Measurements from ENCODE around the gene NUP210. TPM values are rescaled to one million over a fixed set of nuclear protein-coding genes. Genes with fewer than 3 reads are reported as not detected.

NUP210 gene
- total and polyA plus RNA-seq, 2 donors (not counting 3 experiments of a cell fraction or from before 2014, with no cell fraction given), result 0.14 to 0.84 TPM

DNA sequence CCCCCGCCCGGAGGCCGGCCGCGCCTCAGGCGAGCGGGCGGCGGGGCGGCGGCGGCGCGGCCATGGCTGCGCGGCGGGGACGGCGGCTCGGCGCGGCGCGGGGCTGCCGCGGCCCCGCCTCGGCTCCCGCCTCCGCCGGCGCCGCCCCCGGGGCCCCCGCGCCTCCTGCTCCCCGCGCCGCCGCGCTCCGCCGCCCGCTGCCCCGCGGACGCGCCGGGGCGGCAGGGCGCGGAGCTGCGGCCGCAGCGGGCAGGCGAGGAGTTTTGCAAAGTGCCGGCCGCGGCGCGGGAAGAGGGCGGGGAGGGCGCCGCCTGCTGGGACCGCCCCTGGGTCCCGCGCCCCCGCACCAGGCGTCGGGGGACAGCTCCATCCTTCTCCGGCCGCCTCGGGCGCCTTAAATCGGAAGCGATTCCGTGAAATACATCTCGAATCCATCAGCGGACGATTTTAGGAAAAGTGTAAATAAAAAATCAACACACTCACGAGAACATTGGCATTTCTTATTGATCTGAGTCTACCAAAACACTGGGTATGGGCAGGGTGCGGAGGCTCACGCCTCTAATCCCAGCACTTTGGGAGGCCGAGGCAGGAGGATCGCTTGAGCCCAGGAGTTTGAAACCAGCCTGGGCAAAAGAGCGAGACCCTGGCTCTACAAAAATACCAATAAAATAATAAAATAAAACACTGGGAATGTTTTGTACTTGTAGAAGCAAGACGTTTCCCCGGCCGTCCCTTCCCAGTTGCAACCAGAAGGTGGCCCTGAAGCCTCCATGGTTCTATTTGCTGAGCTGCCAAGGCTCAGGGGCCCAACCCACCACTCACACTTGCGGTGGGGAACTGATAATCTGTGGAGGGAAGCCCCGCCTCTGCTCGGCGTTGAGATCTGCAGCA is 136.9 kb downstream of the NUP210 start:
- no peak for FAIRE-seq
- no peak for DNase-seq (ENCODE audit: low read depth, low spot score)
- CTCF ChIA-PET, result interaction anchor here (0.7 to 0.8 kb wide), 2 partner anchors 9 to 585 kb away, joined by 3 read pairs; no protein-coding TSS in a partner anchor

DNA sequence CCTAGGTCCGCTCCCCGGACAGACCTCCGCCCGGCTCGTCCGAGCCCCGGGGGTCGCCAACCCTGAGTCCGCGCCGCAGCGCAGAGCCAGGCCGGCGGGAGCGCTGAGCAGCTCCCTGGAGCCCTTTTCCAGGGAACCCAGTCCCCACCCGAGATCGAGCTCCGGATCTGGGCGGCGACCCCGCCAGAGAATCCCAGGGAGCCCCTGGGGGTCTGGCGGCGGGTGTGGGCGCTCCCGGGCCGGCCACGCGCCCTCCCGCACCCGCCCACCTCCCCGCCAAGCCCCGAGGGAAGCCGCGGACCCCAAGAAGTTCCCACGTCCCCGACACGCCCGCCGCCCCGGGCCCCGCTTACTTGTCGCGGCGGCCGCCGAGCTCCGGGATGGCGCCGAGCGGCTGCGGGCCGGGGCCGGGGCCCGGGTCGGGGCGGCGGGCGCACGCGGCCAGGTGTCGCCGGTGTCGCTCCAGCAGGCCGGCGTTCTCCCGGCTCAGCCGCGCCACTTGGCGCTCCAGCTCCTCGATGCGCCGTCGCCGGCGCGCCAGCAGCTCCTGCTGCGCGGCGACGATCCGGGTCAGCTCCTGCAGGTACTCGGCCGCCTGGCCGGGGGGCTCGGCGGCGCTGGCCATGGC is 137.7 kb downstream of the NUP210 start:
- POLR2A ChIA-PET, result no interaction called here
- no peaks in the 10 kb centered on the region for H4K20me1 ChIP-seq (replicated peaks; ENCODE audit: control insufficient read depth, extremely low read depth, insufficient read depth, low read length)
- CTCF ChIA-PET, result interaction anchor here (0.7 to 0.8 kb wide), 2 partner anchors 10 to 584 kb away, joined by 3 read pairs; no protein-coding TSS in a partner anchor
- H3K27me3 ChIP-seq (ENCODE audit: control insufficient read depth in 2 of 2, insufficient read depth in 2 of 2, low read length in 2 of 2), result peaks cover 19 to 25% of the 10 kb centered on the region in 2 experiments
- no peaks in the 10 kb centered on the region for H3K4me1 ChIP-seq (ENCODE audit: control insufficient read depth, extremely low read depth, insufficient read depth, low read length)
- H3K79me2 ChIP-seq (ENCODE audit: control insufficient read depth, insufficient read depth, low read length), result no peaks in the 10 kb centered on the region
- no peak overlapping the region for H3K4me3 ChIP-seq (replicated peaks in 1 of 3; ENCODE audit: insufficient read depth in 1 of 3, low read depth in 1 of 3, low read length in 3 of 3)
- no peak overlapping the region for H2AFZ ChIP-seq (ENCODE audit: low read depth, low read length)
- H3K4me2 ChIP-seq (ENCODE audit: insufficient read depth, low read length), result no peak overlapping the region
- BruUV-seq (replicated peaks), result no TSS peak
- H3K9me3 ChIP-seq (replicated peaks; ENCODE audit: control insufficient read depth, insufficient read depth, low read length), result peaks cover 2% of the 10 kb centered on the region
- no peaks in the 10 kb centered on the region for H3K36me3 ChIP-seq (ENCODE audit: control insufficient read depth in 2 of 2, extremely low read depth in 1 of 2, insufficient read depth in 2 of 2, low read length in 2 of 2)
- no peaks in the 10 kb centered on the region for H3K9me1 ChIP-seq (replicated peaks; ENCODE audit: control insufficient read depth, extremely low read depth, insufficient read depth, low read length)
- no peak overlapping the region for H3K27ac ChIP-seq (ENCODE audit: insufficient read depth, low read depth, low read length)
- intact Hi-C loops (cut with micrococcal nuclease) (no loop called here), dilution Hi-C loops (cut with MboI; ENCODE audit: extremely low pct_ligation_motif_present, low sequenced_read_pairs) (no loop called here)
- TF ChIP-seq CTCF (IDR thresholded peaks at IDR 0.05; ENCODE audit: extremely low read depth in 1 of 2, insufficient read depth in 1 of 2, low read depth in 1 of 2, low read length in 2 of 2) (no peak), MYC (IDR thresholded peaks at IDR 0.05; ENCODE audit: low read depth, low read length) (no peak), EZH2 (IDR thresholded peaks at IDR 0.05; ENCODE audit: borderline replicate concordance, low read depth, low read length, severe bottlenecking) (peak; percentile 86)
- no peak for DNase-seq (ENCODE audit: low read depth, low spot score)
- H3K9ac ChIP-seq (replicated peaks; ENCODE audit: extremely low read depth, insufficient read depth, low read length), result no peak overlapping the region
- no peak for FAIRE-seq

More for the DNA sequence above, 136.9 kb downstream of the NUP210 start:
- Histone ChIP-seq H3K4me3 (replicated peaks in 1 of 3; ENCODE audit: insufficient read depth in 1 of 3, low read depth in 1 of 3, low read length in 3 of 3) (no peak overlapping the region), H3K9me1 (replicated peaks; ENCODE audit: control insufficient read depth, extremely low read depth, insufficient read depth, low read length) (no peaks in the 10 kb centered on the region), H3K27ac (ENCODE audit: insufficient read depth, low read depth, low read length) (no peak overlapping the region), H3K9me3 (replicated peaks; ENCODE audit: control insufficient read depth, insufficient read depth, low read length) (peaks cover 2% of the 10 kb centered on the region), H3K27me3 (ENCODE audit: control insufficient read depth in 2 of 2, insufficient read depth in 2 of 2, low read length in 2 of 2) (peaks cover 19 to 25% of the 10 kb centered on the region in 2 experiments), H3K4me1 (ENCODE audit: control insufficient read depth, extremely low read depth, insufficient read depth, low read length) (no peaks in the 10 kb centered on the region), H3K9ac (replicated peaks; ENCODE audit: extremely low read depth, insufficient read depth, low read length) (no peak overlapping the region), H3K79me2 (ENCODE audit: control insufficient read depth, insufficient read depth, low read length) (no peaks in the 10 kb centered on the region), H3K36me3 (ENCODE audit: control insufficient read depth in 2 of 2, extremely low read depth in 1 of 2, insufficient read depth in 2 of 2, low read length in 2 of 2) (no peaks in the 10 kb centered on the region), H4K20me1 (replicated peaks; ENCODE audit: control insufficient read depth, extremely low read depth, insufficient read depth, low read length) (no peaks in the 10 kb centered on the region), H3K4me2 (ENCODE audit: insufficient read depth, low read length) (no peak overlapping the region), H2AFZ (ENCODE audit: low read depth, low read length) (no peak overlapping the region)
- BruUV-seq (replicated peaks), result no TSS peak
- intact Hi-C loops (cut with micrococcal nuclease), result no loop called here
- POLR2A ChIA-PET, result no interaction called here
- peak; percentile 20 for TF ChIP-seq EZH2 (IDR thresholded peaks at IDR 0.05; ENCODE audit: borderline replicate concordance, low read depth, low read length, severe bottlenecking)
- TF ChIP-seq MYC (IDR thresholded peaks at IDR 0.05; ENCODE audit: low read depth, low read length), result no peak
- dilution Hi-C loops (cut with MboI; ENCODE audit: extremely low pct_ligation_motif_present, low sequenced_read_pairs), result no loop called here

Data from endothelial cell of umbilical vein (primary cell).